HepG2 (cell line): ENCODE measurements around the gene YPEL3. TPM values are rescaled to one million over a fixed set of nuclear protein-coding genes. Genes with fewer than 3 reads are reported as not detected.

Experiments
- AHR ChIP-seq: IDR thresholded peaks from 2 replicates; pipeline ENCODE4 v1.6.1; 2018; ENCODE audit warnings: missing genetic modification reagents, missing compliant biosample characterization
- ARID2 ChIP-seq: sonication (generic); formaldehyde crosslinking; IDR thresholded peaks from 2 replicates; pipeline ENCODE4 v1.8.1; 2022; ENCODE audit warnings: mild to moderate bottlenecking, missing genetic modification reagents, borderline replicate concordance
- GATA4 ChIP-seq: sonication (generic); IDR thresholded peaks from 2 replicates; pipeline ENCODE4 v1.6.1; 2016; ENCODE audit warnings: antibody characterized with exemption, low read depth, borderline replicate concordance
- GTF3A ChIP-seq: sonication (generic); formaldehyde crosslinking; conservative IDR thresholded peaks from 2 replicates; pipeline ENCODE4 v1.4.0; 2020; ENCODE audit warnings: mild to moderate bottlenecking, missing genetic modification reagents
- KLF12 ChIP-seq: sonication (generic); formaldehyde crosslinking; IDR thresholded peaks from 2 replicates; pipeline ENCODE4 v1.4.0; 2020; ENCODE audit warnings: missing genetic modification reagents, borderline replicate concordance
- NFE2L2 ChIP-seq: fragments of 150-350 bp; IDR thresholded peaks from 2 replicates; pipeline ENCODE4 v1.6.1; 2014; ENCODE audit warnings: low read length
- NR3C1 ChIP-seq: sonication (generic); formaldehyde crosslinking; IDR thresholded peaks from 2 replicates; pipeline ENCODE4 v1.4.0; 2020; ENCODE audit warnings: missing genetic modification reagents
- ONECUT2 ChIP-seq: sonication (generic); formaldehyde crosslinking; IDR thresholded peaks from 2 replicates; pipeline ENCODE4 v1.4.0; 2020; ENCODE audit warnings: missing genetic modification reagents
- RORA ChIP-seq: sonication (generic); formaldehyde crosslinking; IDR thresholded peaks from 2 replicates; pipeline ENCODE4 v1.5.0; 2020; ENCODE audit warnings: mild to moderate bottlenecking, missing genetic modification reagents, moderate library complexity
- SATB2 ChIP-seq: sonication (generic); formaldehyde crosslinking; IDR thresholded peaks from 2 replicates; pipeline ENCODE4 v1.5.0; 2020; ENCODE audit warnings: missing genetic modification reagents
- SCMH1 ChIP-seq: sonication (generic); formaldehyde crosslinking; IDR thresholded peaks from 2 replicates; pipeline ENCODE4 v1.9.0; 2021; ENCODE audit warnings: missing genetic modification reagents, mild to moderate bottlenecking, borderline replicate concordance
- SIX4 ChIP-seq: sonication (generic); formaldehyde crosslinking; IDR thresholded peaks from 2 replicates; pipeline ENCODE4 v1.4.0; 2020; ENCODE audit warnings: missing genetic modification reagents
- STAT5B ChIP-seq: sonication (generic); formaldehyde crosslinking; IDR thresholded peaks from 2 replicates; pipeline ENCODE4 v1.4.0; 2020; ENCODE audit warnings: missing genetic modification reagents
- ZNF441 ChIP-seq: sonication (generic); formaldehyde crosslinking; IDR thresholded peaks from 2 replicates; pipeline ENCODE4 v1.7.0; 2021; ENCODE audit warnings: missing genetic modification reagents, borderline replicate concordance
- ZNF446 ChIP-seq: sonication (generic); formaldehyde crosslinking; IDR thresholded peaks from 2 replicates; pipeline ENCODE4 v1.5.0; 2020; ENCODE audit warnings: mild to moderate bottlenecking, missing genetic modification reagents
- ZNF878 ChIP-seq: sonication (generic); formaldehyde crosslinking; IDR thresholded peaks from 2 replicates; pipeline ENCODE4 v1.8.1; 2023; ENCODE audit warnings: mild to moderate bottlenecking, missing genetic modification reagents, moderate library complexity
- polyA plus RNA-seq, 8 experiments: library from polyadenylated mRNA; depleted of rRNA in 3 of 8; stranded (reverse) in 7 of 8; unstranded in 1 of 8; fragments of >200 nt; fragmentation: Illumina TruSeq in 4 of 8; extraction: Trizol in 4 of 8; gene quantifications; 2 replicates each; pipeline versions ENCODE4 v1.2.1 to v1.2.3, GENCODE V29; 2011 to 2016; ENCODE audit warnings: low read depth in 4 of 8, missing spikeins in 1 of 8, mixed read lengths in 1 of 8; ENCODE audit not compliant: insufficient read depth in 1 of 8
- total RNA-seq, 5 experiments: library from RNA; depleted of rRNA; stranded (reverse); fragments of >200 nt; fragmentation: Illumina TruSeq; extraction: Trizol; gene quantifications; 2 replicates each; pipeline ENCODE4 v1.2.3, GENCODE V29; 2016; ENCODE audit warnings: low read depth in 1 of 5
- TF ChIP-seq, protein P1 (sequence below): sonication (generic); formaldehyde crosslinking; IDR thresholded peaks from 2 replicates; pipeline ENCODE4 v1.9.0; 2021; ENCODE audit warnings: missing genetic modification reagents, mild to moderate bottlenecking, borderline replicate concordance
- TF ChIP-seq, protein P2 (sequence below): sonication (generic); formaldehyde crosslinking; IDR thresholded peaks from 2 replicates; pipeline ENCODE4 v1.9.0; 2021; ENCODE audit warnings: missing genetic modification reagents, mild to moderate bottlenecking, borderline replicate concordance
- TF ChIP-seq, protein P3 (sequence below): sonication (generic); formaldehyde crosslinking; conservative IDR thresholded peaks from 2 replicates; pipeline ENCODE4 v1.4.0; 2020; ENCODE audit warnings: mild to moderate bottlenecking, missing genetic modification reagents, moderate library complexity

Gene YPEL3
- total and polyA plus RNA-seq, 2 of the 13 experiments (the other 11 are each of a cell fraction or from before 2014, with no cell fraction given): 5.4 to 47.0 TPM

DNA sequence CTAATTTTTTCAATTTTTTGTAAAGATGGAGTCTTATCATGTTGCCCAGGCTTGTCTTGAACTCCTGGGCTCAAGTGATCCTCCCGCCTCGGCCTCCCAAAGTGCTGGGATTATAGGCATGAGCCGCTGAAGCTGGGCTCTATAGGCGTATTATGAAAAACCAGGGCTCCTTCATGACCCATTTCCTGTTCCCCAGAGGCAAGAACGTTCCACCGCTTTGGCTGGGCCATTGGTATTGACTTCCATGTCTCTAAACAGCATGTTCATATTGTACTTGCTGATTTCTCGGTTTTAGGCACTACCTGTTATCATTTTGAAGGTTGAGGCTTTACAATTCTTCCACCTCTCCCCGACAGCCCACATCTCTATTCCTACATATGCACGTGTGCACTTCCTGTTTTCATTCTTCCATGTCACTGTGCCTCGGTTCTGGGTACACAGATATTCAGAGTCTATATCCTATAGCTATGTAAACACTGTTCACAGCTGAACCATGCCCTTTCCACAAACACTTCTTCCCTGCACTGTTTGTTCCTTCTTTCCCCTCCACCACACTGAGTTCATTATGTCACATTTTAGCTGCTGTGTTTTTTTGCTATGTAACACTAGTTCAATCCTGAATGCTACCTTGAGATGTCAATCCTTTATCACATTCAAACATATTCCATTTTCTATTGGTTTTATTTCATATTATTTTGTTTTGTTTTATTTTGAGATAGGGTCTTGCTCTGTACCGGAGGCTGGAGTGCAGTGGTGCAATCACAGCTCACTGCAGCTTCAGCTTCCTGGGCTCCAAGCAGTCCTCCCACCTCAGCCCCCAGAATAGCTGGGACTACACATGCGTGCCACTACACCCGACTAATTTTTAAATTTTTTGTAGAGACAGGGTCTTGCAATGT is 43.8 kb upstream of the YPEL3 start (continued):
- TF ChIP-seq, protein P1, sequence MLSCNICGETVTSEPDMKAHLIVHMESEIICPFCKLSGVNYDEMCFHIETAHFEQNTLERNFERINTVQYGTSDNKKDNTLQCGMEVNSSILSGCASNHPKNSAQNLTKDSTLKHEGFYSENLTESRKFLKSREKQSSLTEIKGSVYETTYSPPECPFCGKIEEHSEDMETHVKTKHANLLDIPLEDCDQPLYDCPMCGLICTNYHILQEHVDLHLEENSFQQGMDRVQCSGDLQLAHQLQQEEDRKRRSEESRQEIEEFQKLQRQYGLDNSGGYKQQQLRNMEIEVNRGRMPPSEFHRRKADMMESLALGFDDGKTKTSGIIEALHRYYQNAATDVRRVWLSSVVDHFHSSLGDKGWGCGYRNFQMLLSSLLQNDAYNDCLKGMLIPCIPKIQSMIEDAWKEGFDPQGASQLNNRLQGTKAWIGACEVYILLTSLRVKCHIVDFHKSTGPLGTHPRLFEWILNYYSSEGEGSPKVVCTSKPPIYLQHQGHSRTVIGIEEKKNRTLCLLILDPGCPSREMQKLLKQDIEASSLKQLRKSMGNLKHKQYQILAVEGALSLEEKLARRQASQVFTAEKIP: no peak
- TF ChIP-seq NFE2L2: no peak
- TF ChIP-seq, protein P2, sequence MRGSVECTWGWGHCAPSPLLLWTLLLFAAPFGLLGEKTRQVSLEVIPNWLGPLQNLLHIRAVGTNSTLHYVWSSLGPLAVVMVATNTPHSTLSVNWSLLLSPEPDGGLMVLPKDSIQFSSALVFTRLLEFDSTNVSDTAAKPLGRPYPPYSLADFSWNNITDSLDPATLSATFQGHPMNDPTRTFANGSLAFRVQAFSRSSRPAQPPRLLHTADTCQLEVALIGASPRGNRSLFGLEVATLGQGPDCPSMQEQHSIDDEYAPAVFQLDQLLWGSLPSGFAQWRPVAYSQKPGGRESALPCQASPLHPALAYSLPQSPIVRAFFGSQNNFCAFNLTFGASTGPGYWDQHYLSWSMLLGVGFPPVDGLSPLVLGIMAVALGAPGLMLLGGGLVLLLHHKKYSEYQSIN: no peak
- TF ChIP-seq KLF12 (CRISPR knock-in tag): no peak
- TF ChIP-seq NR3C1 (CRISPR knock-in tag): no peak
- peak; percentile 71; the same call in 1 of the 2 replicates for TF ChIP-seq ZNF878 (CRISPR knock-in tag)
- TF ChIP-seq, protein P3, sequence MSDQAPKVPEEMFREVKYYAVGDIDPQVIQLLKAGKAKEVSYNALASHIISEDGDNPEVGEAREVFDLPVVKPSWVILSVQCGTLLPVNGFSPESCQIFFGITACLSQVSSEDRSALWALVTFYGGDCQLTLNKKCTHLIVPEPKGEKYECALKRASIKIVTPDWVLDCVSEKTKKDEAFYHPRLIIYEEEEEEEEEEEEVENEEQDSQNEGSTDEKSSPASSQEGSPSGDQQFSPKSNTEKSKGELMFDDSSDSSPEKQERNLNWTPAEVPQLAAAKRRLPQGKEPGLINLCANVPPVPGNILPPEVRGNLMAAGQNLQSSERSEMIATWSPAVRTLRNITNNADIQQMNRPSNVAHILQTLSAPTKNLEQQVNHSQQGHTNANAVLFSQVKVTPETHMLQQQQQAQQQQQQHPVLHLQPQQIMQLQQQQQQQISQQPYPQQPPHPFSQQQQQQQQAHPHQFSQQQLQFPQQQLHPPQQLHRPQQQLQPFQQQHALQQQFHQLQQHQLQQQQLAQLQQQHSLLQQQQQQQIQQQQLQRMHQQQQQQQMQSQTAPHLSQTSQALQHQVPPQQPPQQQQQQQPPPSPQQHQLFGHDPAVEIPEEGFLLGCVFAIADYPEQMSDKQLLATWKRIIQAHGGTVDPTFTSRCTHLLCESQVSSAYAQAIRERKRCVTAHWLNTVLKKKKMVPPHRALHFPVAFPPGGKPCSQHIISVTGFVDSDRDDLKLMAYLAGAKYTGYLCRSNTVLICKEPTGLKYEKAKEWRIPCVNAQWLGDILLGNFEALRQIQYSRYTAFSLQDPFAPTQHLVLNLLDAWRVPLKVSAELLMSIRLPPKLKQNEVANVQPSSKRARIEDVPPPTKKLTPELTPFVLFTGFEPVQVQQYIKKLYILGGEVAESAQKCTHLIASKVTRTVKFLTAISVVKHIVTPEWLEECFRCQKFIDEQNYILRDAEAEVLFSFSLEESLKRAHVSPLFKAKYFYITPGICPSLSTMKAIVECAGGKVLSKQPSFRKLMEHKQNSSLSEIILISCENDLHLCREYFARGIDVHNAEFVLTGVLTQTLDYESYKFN: peak; percentile 100
- no peak for TF ChIP-seq STAT5B (CRISPR knock-in tag)
- TF ChIP-seq GATA4: no peak; the same call in 1 of the 2 replicates
- no peak for TF ChIP-seq SCMH1
- no peak for TF ChIP-seq GTF3A (CRISPR knock-in tag)
- TF ChIP-seq ZNF446: no peak
- no peak for TF ChIP-seq SATB2
- no peak for TF ChIP-seq ARID2 (CRISPR knock-in tag)
- peak; percentile 82 for TF ChIP-seq SIX4
- TF ChIP-seq ONECUT2: no peak; the same call in 1 of the 2 replicates
- no peak for TF ChIP-seq RORA (CRISPR knock-in tag)
- no peak; the same call in 1 of the 2 replicates for TF ChIP-seq AHR (CRISPR knock-in tag)
- TF ChIP-seq ZNF441 (CRISPR knock-in tag): peak; percentile 74; the same call in 1 of the 2 replicates
